ENCODE measurements around the gene CHD8.
"Not testable (repeated sequence)": the region's sequence is repeated elsewhere in the genome, so short reads cannot be mapped to it uniquely, and the experiment has no call there.

CHD8 gene, protein sequence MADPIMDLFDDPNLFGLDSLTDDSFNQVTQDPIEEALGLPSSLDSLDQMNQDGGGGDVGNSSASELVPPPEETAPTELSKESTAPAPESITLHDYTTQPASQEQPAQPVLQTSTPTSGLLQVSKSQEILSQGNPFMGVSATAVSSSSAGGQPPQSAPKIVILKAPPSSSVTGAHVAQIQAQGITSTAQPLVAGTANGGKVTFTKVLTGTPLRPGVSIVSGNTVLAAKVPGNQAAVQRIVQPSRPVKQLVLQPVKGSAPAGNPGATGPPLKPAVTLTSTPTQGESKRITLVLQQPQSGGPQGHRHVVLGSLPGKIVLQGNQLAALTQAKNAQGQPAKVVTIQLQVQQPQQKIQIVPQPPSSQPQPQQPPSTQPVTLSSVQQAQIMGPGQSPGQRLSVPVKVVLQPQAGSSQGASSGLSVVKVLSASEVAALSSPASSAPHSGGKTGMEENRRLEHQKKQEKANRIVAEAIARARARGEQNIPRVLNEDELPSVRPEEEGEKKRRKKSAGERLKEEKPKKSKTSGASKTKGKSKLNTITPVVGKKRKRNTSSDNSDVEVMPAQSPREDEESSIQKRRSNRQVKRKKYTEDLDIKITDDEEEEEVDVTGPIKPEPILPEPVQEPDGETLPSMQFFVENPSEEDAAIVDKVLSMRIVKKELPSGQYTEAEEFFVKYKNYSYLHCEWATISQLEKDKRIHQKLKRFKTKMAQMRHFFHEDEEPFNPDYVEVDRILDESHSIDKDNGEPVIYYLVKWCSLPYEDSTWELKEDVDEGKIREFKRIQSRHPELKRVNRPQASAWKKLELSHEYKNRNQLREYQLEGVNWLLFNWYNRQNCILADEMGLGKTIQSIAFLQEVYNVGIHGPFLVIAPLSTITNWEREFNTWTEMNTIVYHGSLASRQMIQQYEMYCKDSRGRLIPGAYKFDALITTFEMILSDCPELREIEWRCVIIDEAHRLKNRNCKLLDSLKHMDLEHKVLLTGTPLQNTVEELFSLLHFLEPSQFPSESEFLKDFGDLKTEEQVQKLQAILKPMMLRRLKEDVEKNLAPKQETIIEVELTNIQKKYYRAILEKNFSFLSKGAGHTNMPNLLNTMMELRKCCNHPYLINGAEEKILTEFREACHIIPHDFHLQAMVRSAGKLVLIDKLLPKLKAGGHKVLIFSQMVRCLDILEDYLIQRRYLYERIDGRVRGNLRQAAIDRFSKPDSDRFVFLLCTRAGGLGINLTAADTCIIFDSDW (N-terminal part only)
- 198 to 282 (median 241) reads per million in 3 experiments for total RNA-seq

DNA sequence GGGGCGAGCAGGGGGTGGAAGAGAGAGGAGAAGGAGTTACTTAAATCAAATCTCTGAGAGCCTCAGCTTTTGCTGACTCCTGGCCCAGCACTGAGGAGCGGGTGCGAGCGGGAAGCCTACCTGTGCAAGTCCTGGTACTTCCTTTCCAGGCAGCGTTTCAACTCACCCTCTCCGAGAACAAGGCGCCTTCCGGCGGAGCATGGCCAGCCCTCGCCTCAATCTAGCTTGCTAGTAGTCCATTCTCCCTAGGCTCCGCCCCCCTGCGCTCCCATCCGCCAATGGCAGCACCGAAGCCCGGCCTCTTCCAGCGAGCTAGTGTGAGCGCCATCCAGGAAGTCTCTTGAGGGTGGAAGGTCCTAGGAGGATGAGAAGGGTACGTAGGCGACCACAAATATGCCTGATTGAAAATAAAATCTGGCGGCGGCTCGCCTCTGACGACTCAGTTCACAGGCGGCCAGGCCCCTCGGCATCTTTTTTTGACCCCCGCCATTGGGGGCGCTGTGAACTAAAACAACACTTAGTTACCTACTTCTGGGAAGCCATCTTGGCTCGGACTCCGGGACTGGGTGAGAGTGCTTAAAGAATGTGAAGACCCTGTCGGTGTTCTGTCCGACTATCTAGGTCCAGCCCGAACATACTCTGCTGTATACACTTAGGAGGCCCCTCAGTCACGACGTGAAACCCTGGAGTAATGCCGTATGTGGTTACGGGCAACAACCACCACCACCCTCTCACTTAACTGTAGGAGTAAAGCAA, at the start of gene CHD8:
CHD8 (minus strand) TSS at position 212 of the 756 bp plus-strand sequence. CDS start 24,480 bp downstream, outside the sequence.
- DNase-seq: peak; percentile 100

GRCh38 chr14:21505012-21505553, 49.2 kb upstream of the CHD8 start:
- DNase-seq: no peak

DNA sequence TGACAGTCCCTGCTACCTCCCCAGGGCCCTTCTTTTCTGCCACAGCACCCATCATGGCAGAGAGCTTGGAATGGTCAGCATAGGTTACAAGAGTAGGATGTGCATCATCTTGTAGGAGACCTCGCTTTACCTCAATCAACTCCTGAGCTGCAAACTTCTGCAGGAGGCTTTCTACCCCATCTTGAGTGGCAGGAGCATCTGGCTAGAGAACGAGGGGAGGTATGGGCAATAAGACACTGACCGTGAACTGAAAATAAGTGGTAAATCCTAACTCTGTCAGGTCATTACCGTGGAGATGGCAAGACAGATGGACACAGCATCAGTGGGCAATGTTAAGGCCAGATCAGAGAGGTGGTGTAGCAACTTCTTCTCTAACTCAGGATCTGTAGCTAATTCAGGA, 47.5 kb upstream of the CHD8 start:
- no peak for DNase-seq

GRCh38 chr14:21501568-21501967, 45.6 kb upstream of the CHD8 start:
- DNase-seq: no peak

DNA sequence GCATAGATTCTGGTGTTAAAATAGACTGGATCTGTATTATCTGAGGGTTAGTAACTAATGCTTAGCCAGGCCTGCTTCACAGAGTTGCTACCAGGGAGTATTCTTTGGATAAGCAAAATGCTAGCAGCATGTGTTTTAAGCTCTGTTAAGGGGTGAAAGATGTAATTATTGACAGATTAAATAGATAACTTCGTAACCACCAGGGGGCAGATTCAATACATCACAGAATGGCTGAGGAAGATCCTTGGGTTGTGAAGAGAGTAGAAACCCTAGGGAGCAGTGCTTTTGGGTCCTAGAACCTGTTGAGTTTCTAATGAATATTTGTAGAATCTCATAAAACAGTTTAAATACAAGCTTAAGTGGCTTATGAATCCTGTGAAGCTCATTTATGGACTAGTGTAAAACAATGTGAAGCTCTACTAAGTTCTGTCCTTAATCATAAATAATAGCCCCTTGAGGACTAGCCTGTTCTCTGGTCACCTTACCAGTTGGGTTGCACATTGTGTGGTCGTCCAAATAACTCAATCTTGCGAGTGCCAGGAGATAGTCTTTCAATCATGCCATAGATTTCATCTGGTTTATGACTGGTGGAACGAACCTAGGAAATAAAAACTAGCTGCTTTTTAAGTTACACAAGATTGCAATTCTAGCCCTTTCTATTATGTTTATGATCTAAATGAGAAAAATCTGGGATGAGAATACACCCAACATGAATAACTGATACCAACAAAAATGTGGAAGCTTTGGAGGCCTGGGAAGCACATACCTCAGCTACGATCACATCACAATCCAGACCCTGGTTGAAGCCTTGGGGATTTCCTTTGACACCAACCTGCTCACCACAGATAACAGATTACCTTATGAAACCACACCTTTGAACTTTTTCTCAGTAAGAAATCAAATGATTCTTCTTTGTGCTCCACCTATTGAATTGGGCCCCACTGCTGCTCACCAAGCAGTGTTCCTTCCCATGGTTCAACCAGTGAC, 42.9 kb upstream of the CHD8 start:
- DNase-seq: peak; percentile 53

DNA sequence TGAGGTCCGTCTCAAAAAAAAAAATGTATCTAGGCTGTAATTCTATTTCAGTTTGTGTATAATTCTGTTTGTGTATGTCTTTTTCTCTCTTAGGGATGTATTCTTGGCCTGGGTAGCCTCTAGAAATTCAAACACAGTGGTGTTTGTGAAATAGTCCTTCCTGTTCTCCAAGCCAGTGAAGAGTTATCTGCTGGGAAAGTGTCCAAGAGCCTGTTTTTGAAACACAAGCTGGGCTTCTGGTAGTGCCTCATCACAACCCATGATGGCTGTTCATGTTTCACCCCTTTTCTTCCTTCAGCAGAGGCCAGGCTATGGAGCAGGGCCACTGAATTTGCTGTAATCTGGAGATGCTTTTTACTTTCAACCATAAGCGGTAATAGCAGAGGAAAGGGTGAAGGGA, 40.5 kb upstream of the CHD8 start:
- DNase-seq: no peak

- no peak for DNase-seq
These were observed 39.2 kb upstream of the CHD8 start for GRCh38 chr14:21494902-21495762.

GRCh38 chr14:21486640-21487087, 30.7 kb upstream of the CHD8 start:
- no peak for DNase-seq

DNA sequence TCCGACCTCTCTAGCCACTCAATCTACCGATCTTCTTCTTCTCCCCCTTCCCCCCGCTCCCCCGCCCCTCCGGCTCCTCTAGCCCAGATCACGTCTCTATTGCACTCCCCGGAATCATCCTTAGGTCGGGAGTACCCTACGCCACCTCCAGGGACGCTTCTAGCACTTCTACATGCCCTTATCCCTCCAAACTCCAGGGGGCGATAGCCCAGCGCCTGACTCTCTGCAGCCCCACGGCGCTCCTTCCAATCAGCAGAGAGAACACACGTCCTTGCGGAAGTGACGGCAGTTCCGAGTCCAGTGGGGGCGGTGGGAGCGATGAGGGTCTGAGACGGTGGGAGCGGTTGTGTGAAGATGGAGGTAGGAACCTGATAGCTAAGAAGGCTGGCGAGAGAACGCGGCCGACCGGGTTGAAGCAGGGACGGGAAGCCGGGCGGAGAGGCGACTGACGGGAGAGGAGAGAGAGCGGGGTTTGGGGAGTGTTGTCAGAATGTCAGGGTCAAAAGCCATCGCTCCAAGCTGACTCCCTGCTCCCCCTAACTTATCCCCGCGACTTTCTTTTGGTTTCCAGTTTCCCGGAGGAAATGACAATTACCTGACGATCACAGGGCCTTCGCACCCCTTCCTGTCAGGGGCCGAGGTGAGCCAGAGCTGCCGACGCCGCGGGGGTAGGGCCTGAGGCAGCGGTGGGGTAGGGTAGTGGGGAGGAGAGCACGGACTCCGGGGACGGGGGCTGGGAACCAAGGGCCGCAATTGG, 21.2 kb upstream of the CHD8 start, which contains the start of the genes RAB2B and TOX4:
RAB2B (minus strand) TSS at position 35 of the 757 bp plus-strand sequence. CDS start 87 bp downstream, outside the sequence.
TOX4 (plus strand) TSS at position 271 of the 757 bp plus-strand sequence; CDS start at position 355, 84 bp downstream.
- peak; percentile 98 for DNase-seq

DNA sequence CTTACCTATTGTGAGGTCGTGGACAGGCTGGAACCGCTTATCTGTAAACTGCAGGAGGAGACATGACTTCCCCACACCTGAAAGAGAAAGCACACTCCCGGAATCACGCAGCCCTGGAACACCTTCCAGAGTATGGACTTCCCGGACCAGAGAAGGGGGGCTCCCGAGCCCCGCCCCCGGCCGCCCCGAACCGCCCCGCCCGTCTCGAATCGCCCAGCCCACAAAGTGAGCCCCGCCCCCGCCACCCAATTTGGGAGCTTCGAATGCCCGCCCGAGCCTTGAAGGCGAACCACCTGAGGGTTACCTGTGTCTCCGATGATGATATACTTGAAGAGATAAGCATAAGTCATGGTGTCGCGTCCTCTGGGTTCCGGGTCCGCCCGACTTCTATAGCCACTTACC, 20.6 kb upstream of the CHD8 start:
- no peak for DNase-seq

GRCh38 chr14:21475767-21476522, 20.0 kb upstream of the CHD8 start:
- no peak for DNase-seq

GRCh38 chr14:21467616-21468015, 11.7 kb upstream of the CHD8 start:
- no peak for DNase-seq

DNA sequence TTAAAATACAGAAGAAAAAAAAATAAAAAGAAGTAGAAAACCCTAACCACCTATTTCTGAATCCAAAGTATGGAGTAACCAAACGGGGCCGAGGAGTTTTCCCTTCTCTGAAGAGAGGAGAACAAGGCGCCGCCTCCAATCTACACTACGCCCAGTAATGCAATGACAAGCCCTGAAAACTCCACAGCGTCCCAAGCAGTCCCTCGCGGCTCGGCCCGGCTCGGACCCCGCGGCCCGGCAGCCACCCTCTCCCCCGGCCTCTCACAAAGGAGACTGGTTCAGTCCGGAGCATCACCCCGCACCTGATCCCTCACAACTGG, 371 bp downstream of the CHD8 start:
- DNase-seq: no peak

DNA sequence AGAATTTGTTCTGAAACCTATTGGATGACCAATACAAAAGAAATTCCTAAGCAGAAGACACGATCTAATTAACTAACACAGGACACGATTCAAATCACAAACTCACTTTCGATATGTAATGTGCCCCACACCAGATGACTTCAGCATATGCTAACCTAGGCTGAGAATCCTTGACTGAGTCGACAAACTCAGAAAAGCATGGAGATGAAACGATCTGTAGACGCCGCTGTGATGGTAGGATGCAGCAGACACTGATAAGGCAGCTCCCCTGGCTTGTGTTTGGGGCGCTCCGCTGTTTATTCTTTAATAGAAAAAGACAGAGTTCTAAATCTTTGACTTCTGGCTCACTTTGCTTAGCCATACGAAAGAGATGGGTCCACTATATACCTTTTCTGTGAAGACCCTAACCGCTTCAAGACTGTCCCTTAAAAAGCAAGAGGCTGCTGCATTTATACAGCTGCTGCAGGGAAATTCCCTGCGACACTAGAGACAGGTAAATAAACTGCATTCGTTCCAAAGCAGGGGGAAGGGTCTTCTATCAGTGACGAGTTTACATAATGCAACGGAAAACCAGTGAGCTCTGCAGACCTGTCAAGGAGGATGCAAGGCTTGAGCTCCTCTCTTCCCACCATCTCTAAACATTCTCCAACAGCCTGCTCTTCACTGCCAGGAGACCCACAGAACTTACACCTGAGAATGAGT, 929 bp downstream of the CHD8 start:
- peak; percentile 21 for DNase-seq

GRCh38 chr14:21449899-21450216, 6.1 kb downstream of the CHD8 start:
- DNase-seq: no peak

DNA sequence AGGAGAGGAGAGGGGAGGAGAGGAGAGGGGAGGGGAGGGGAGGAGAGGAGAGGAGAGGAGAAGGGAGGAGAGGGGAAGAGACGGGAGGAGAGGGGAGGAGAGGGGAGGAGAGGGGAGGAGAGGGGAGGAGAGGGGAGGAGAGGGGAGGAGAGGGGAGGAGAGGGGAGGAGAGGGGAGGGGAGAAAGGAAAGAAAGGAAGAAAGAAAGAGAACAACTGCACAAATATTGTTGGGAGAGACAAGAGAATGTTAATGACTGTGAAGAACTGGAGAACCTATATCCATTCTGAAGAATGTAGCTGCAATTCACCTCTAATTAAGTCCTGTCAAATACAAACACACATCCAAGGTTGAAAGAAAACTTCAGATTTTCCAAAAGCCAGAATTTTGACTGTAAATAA, 13.3 kb downstream of the CHD8 start:
- DNase-seq: not testable (repeated sequence)

DNA sequence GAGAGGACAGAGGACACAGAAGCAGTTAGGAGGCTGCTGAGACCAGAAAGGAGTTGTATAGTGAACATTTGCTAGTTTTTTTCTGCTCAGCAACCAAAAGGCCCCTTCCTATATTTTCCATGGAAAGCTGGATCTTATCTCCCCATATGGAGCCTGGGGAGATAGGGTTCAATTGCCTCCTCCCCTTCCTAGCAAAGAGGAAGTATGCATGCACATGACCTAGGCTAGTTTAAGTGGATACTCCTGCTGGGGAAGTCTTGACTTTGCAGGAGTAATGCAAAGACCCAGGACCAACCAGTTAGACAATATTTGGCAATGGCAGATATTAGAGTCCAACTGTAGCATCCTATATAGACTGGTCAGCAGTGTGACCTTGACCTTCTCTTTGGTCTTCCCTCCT, 15.1 kb downstream of the CHD8 start:
- DNase-seq: no peak
